Measurements from ENCODE around the gene JRKL.

GRCh38 chr11:96412761-96413381 is 23.1 kb downstream of the JRKL start:
- TF ChIP-seq, protein P1, sequence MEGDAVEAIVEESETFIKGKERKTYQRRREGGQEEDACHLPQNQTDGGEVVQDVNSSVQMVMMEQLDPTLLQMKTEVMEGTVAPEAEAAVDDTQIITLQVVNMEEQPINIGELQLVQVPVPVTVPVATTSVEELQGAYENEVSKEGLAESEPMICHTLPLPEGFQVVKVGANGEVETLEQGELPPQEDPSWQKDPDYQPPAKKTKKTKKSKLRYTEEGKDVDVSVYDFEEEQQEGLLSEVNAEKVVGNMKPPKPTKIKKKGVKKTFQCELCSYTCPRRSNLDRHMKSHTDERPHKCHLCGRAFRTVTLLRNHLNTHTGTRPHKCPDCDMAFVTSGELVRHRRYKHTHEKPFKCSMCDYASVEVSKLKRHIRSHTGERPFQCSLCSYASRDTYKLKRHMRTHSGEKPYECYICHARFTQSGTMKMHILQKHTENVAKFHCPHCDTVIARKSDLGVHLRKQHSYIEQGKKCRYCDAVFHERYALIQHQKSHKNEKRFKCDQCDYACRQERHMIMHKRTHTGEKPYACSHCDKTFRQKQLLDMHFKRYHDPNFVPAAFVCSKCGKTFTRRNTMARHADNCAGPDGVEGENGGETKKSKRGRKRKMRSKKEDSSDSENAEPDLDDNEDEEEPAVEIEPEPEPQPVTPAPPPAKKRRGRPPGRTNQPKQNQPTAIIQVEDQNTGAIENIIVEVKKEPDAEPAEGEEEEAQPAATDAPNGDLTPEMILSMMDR (IDR thresholded peaks at IDR 0.05 in 4 of 5, conservative IDR thresholded peaks at IDR 0.05 in 1 of 5): no peak
- TF ChIP-seq POLR2A (IDR thresholded peaks at IDR 0.05): no peak

Data from gastrocnemius medialis (tissue), 4 donors.